ENCODE results near the gene NUP214.

NUP214 gene

DNA sequence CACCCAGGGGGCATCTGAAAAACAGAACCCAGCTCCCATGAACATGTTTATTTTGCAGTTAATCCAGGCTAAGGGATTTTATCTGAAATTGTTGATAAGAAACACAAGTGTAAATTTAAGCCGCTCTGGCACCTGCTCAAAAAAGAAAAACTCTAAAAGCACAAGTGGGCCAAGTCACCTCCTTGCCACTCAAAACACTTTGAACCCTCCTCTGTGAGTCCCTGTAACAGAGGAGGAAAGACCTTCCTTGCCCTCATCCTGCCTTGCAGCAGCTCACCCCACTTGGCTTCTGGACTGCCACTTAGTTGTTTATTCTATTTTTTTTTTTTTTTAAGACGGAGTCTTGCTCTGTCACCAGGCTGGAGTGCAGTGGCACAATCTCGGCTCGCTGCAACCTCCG, 111.4 kb downstream of the NUP214 start:
- H3K9me2 ChIP-seq (replicated peaks; ENCODE audit: control insufficient read depth, low read length): no peaks in the 10 kb centered on the region
- H3K27me3 ChIP-seq (ENCODE audit: control insufficient read depth, low read length): no peaks in the 10 kb centered on the region
- no peaks in the 10 kb centered on the region for H3K9me3 ChIP-seq (ENCODE audit: control insufficient read depth, insufficient read depth, low read length)
- no peak overlapping the region for H3K4me3 ChIP-seq (ENCODE audit: low read length)
- peaks cover 25% of the 10 kb centered on the region for H3K36me3 ChIP-seq (ENCODE audit: control insufficient read depth, low read length)
- TF ChIP-seq, protein P1, sequence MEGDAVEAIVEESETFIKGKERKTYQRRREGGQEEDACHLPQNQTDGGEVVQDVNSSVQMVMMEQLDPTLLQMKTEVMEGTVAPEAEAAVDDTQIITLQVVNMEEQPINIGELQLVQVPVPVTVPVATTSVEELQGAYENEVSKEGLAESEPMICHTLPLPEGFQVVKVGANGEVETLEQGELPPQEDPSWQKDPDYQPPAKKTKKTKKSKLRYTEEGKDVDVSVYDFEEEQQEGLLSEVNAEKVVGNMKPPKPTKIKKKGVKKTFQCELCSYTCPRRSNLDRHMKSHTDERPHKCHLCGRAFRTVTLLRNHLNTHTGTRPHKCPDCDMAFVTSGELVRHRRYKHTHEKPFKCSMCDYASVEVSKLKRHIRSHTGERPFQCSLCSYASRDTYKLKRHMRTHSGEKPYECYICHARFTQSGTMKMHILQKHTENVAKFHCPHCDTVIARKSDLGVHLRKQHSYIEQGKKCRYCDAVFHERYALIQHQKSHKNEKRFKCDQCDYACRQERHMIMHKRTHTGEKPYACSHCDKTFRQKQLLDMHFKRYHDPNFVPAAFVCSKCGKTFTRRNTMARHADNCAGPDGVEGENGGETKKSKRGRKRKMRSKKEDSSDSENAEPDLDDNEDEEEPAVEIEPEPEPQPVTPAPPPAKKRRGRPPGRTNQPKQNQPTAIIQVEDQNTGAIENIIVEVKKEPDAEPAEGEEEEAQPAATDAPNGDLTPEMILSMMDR (IDR thresholded peaks at IDR 0.05; ENCODE audit: low read depth, low read length, poor library complexity, severe bottlenecking): no peak
- no peak for TF ChIP-seq EZH2phosphoT487 (IDR thresholded peaks at IDR 0.05; ENCODE audit: borderline replicate concordance, low read length)
- no peaks in the 10 kb centered on the region for H3F3A ChIP-seq (ENCODE audit: control insufficient read depth, insufficient read depth)
- H3K27ac ChIP-seq (ENCODE audit: low read depth, low read length): no peak overlapping the region
- H3K79me2 ChIP-seq (ENCODE audit: control insufficient read depth, low read length): no peaks in the 10 kb centered on the region
- peaks cover 14% of the 10 kb centered on the region for H3K4me1 ChIP-seq (ENCODE audit: control insufficient read depth, low read length)
- H4K20me1 ChIP-seq (ENCODE audit: control insufficient read depth, insufficient read depth, low read depth, low read length): no peaks in the 10 kb centered on the region
- no peak overlapping the region for H3K4me2 ChIP-seq (ENCODE audit: low read length)

DNA sequence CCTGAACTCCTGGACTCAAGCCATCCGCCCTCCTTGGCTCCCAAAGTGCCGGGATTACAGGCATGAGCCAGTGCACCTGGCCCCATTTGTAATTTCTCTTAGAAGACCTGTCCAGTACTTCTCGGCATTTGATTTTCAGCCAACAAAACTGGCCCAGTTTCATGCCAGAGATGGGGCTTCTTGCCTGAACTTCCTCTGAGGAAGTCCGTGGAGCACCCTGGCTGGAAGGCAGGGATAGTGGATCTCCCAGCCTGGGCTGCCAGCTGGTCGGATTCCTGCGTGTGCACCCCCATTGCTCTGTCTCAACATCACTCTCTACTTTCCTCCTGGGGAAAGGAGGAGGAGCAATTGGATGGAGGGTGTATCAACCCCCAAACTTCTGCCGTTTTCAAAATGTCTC, 111.9 kb downstream of the NUP214 start:
- H3K79me2 ChIP-seq (ENCODE audit: control insufficient read depth, low read length): no peaks in the 10 kb centered on the region
- no peaks in the 10 kb centered on the region for H3F3A ChIP-seq (ENCODE audit: control insufficient read depth, insufficient read depth)
- peak overlapping the region; percentile 59; the same call in 1 of the 2 replicates for H3K4me2 ChIP-seq (ENCODE audit: low read length)
- no peaks in the 10 kb centered on the region for H3K9me2 ChIP-seq (replicated peaks; ENCODE audit: control insufficient read depth, low read length)
- no peak overlapping the region for H3K4me3 ChIP-seq (ENCODE audit: low read length)
- no peaks in the 10 kb centered on the region for H3K27me3 ChIP-seq (ENCODE audit: control insufficient read depth, low read length)
- H3K9me3 ChIP-seq (ENCODE audit: control insufficient read depth, insufficient read depth, low read length): no peaks in the 10 kb centered on the region
- H3K36me3 ChIP-seq (ENCODE audit: control insufficient read depth, low read length): peaks cover 20% of the 10 kb centered on the region
- no peak for TF ChIP-seq EZH2phosphoT487 (IDR thresholded peaks at IDR 0.05; ENCODE audit: borderline replicate concordance, low read length)
- TF ChIP-seq, protein P1 (IDR thresholded peaks at IDR 0.05; ENCODE audit: low read depth, low read length, poor library complexity, severe bottlenecking): no peak
- no peak overlapping the region for H3K27ac ChIP-seq (ENCODE audit: low read depth, low read length)
- H3K4me1 ChIP-seq (ENCODE audit: control insufficient read depth, low read length): peaks cover 14% of the 10 kb centered on the region
- H4K20me1 ChIP-seq (ENCODE audit: control insufficient read depth, insufficient read depth, low read depth, low read length): no peaks in the 10 kb centered on the region

DNA sequence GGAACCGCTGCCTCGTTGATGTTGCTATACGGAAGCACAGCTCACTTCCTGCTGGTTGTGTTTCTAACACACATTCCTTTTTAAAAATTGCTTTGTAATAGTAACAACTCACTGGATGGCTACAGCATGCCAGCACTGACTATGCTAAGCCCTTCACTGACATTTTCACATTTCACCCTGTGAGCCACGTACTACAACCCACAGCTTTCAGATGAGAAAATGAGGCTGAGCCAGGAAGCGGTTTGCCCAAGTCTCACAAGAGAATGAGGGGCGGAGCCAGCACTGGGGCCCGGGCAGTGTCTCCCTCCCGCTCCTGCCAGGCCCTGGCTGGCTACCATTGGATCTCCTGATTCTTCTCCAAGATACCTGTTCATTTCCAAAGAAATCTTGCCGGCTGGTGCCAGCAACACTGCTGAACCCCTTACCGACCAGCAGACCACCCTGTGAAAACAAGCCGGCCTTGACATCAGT, 112.6 kb downstream of the NUP214 start:
- Histone ChIP-seq H3K4me2 (ENCODE audit: low read length) (peak overlapping the region; percentile 59), H3K9me3 (ENCODE audit: control insufficient read depth, insufficient read depth, low read length) (no peaks in the 10 kb centered on the region), H3K36me3 (ENCODE audit: control insufficient read depth, low read length) (peaks cover 16% of the 10 kb centered on the region), H3F3A (ENCODE audit: control insufficient read depth, insufficient read depth) (no peaks in the 10 kb centered on the region), H3K27ac (ENCODE audit: low read depth, low read length) (peak overlapping the region; percentile 19; the same call in 1 of the 2 replicates), H3K27me3 (ENCODE audit: control insufficient read depth, low read length) (no peaks in the 10 kb centered on the region), H3K9me2 (replicated peaks; ENCODE audit: control insufficient read depth, low read length) (no peaks in the 10 kb centered on the region), H3K79me2 (ENCODE audit: control insufficient read depth, low read length) (no peaks in the 10 kb centered on the region), H3K4me1 (ENCODE audit: control insufficient read depth, low read length) (peaks cover 14% of the 10 kb centered on the region), H3K4me3 (ENCODE audit: low read length) (peak overlapping the region; percentile 38), H4K20me1 (ENCODE audit: control insufficient read depth, insufficient read depth, low read depth, low read length) (no peaks in the 10 kb centered on the region)
- TF ChIP-seq, protein P1 (IDR thresholded peaks at IDR 0.05; ENCODE audit: low read depth, low read length, poor library complexity, severe bottlenecking): no peak
- no peak for TF ChIP-seq EZH2phosphoT487 (IDR thresholded peaks at IDR 0.05; ENCODE audit: borderline replicate concordance, low read length)
